H1 (cell line): ENCODE results near the gene MYO5A. TPM values are rescaled to one million over a fixed set of nuclear protein-coding genes. Genes with fewer than 3 reads are reported as not detected.

Experiments
- CTCF ChIA-PET: fragments of 300-600 bp; sonication (Branson Sonifier 250); formaldehyde crosslinking; loops from one replicate; lab custom pipeline; 2021; ENCODE audit not compliant: partially characterized antibody; lab: Charles Lee
- POLR2A ChIA-PET: fragments of 300-600 bp; sonication (Branson Sonifier 250); formaldehyde crosslinking; loops from one replicate; lab custom pipeline; 2021; ENCODE audit warnings: inconsistent platforms; ENCODE audit not compliant: partially characterized antibody; lab: Charles Lee
- DNase-seq, 2 experiments: peaks; one replicate each; pipeline versions ENCODE4 v3.0.0 to v3.0.0-alpha.2; 2010 to 2022; ENCODE audit warnings: low spot score in 2 of 2, low read depth in 1 of 2, mixed read lengths in 1 of 2
- FAIRE-seq: peaks from 2 replicates; lab custom pipeline; 2011; peaks lifted over from hg19 to GRCh38; lab: Jason Lieb, UNC
- H2AFZ ChIP-seq: 2 replicates; pipeline ENCODE4 v1.8.1; 2012; ENCODE audit warnings: low read length, inconsistent platforms
- H2AK5ac ChIP-seq: 2 replicates; pipeline ENCODE4 v1.6.1; 2013; ENCODE audit warnings: low read depth, low read length
- H2BK120ac ChIP-seq: replicated peaks from 2 replicates; pipeline ENCODE3; 2013; ENCODE audit warnings: low read depth, low read length, inconsistent platforms
- H2BK12ac ChIP-seq: 2 replicates; pipeline ENCODE4 v1.6.1; 2013; ENCODE audit warnings: low read depth, low read length
- H2BK15ac ChIP-seq: 2 replicates; pipeline ENCODE4 v1.6.1; 2013; ENCODE audit warnings: low read length
- H2BK20ac ChIP-seq: 2 replicates; pipeline ENCODE4 v1.6.1; 2013; ENCODE audit warnings: low read length
- H2BK5ac ChIP-seq: 2 replicates; pipeline ENCODE4 v1.6.1; 2013; ENCODE audit warnings: low read depth, low read length
- H3K14ac ChIP-seq: 2 replicates; pipeline ENCODE4 v1.6.1; 2013; ENCODE audit warnings: inconsistent platforms; ENCODE audit not compliant: insufficient read length
- H3K18ac ChIP-seq: 2 replicates; pipeline ENCODE4 v1.6.1; 2013; ENCODE audit warnings: low read length; ENCODE audit errors: extremely low read depth
- H3K23ac ChIP-seq: 2 replicates; pipeline ENCODE4 v1.6.1; 2013; ENCODE audit warnings: inconsistent platforms; ENCODE audit not compliant: insufficient read length
- H3K23me2 ChIP-seq: 2 replicates; pipeline ENCODE4 v1.6.1; 2013; ENCODE audit warnings: low read depth, low read length
- H3K27ac ChIP-seq: 2 replicates; pipeline ENCODE4 v1.6.1; 2011; ENCODE audit warnings: low read depth, low read length, inconsistent platforms
- H3K27me3 ChIP-seq, 4 experiments: replicated peaks in 1 of 4; 1 replicate in 1 of 4; 2 replicates in 3 of 4; pipeline versions ENCODE4 v1.6.1 to v1.8.1; 2011 to 2013; ENCODE audit warnings: low read length in 3 of 4, mild to moderate bottlenecking in 3 of 4, inconsistent platforms in 2 of 4, mixed read lengths in 2 of 4, moderate library complexity in 1 of 4; ENCODE audit not compliant: control insufficient read depth in 3 of 4, insufficient read depth in 3 of 4; ENCODE audit errors: extremely low read depth in 1 of 4
- H3K36me3 ChIP-seq, 4 experiments: 2 replicates each; pipeline versions ENCODE4 v1.6.1 to v1.8.1; 2011 to 2013; ENCODE audit warnings: mild to moderate bottlenecking in 4 of 4, low read length in 3 of 4, moderate library complexity in 2 of 4, control low read depth in 1 of 4, inconsistent platforms in 1 of 4; ENCODE audit not compliant: insufficient read depth in 4 of 4, control insufficient read depth in 2 of 4
- H3K4ac ChIP-seq: replicated peaks from 2 replicates; pipeline ENCODE3; 2013; ENCODE audit warnings: low read length, low read depth, mixed read lengths, inconsistent platforms; ENCODE audit not compliant: insufficient read length
- H3K4me1 ChIP-seq, 4 experiments: replicated peaks in 1 of 4; 1 replicate in 1 of 4; 2 replicates in 3 of 4; pipeline versions ENCODE4 v1.6.1 to v1.8.1; 2011 to 2013; ENCODE audit warnings: low read length in 3 of 4, inconsistent platforms in 2 of 4, mixed read lengths in 1 of 4; ENCODE audit not compliant: insufficient read depth in 4 of 4, control insufficient read depth in 3 of 4
- H3K4me2 ChIP-seq, 2 experiments: 2 replicates each; pipeline versions ENCODE4 v1.6.1 to v1.8.1; 2011 to 2013; ENCODE audit warnings: low read depth in 2 of 2, low read length in 2 of 2, control low read depth in 1 of 2, inconsistent platforms in 1 of 2, mild to moderate bottlenecking in 1 of 2; ENCODE audit not compliant: insufficient read depth in 1 of 2
- H3K4me3 ChIP-seq, 4 experiments: fragments of 200-600, 300-600 bp in 1 of 4; sonication (generic), shearing (Covaris generic), sonication (Bioruptor Twin) in 1 of 4; 2 replicates each; pipeline versions ENCODE4 v1.5.1 to v1.8.1; 2011 to 2016; ENCODE audit warnings: low read length in 4 of 4, low read depth in 3 of 4, control low read depth in 2 of 4, inconsistent platforms in 2 of 4, mild to moderate bottlenecking in 2 of 4, mixed read lengths in 1 of 4, moderate library complexity in 1 of 4; ENCODE audit not compliant: insufficient read depth in 2 of 4; ENCODE audit errors: extremely low read depth in 1 of 4
- H3K56ac ChIP-seq: replicated peaks from 2 replicates; pipeline ENCODE3; 2013; ENCODE audit warnings: low read depth, mild to moderate bottlenecking, mixed read lengths, low read length, inconsistent platforms; ENCODE audit not compliant: insufficient read length
- H3K79me1 ChIP-seq: 2 replicates; pipeline ENCODE4 v1.6.1; 2013; ENCODE audit warnings: low read depth, low read length, control low read depth
- H3K79me2 ChIP-seq, 2 experiments: 2 replicates each; pipeline versions ENCODE4 v1.6.1 to v1.8.1; 2012 to 2013; ENCODE audit warnings: low read length in 2 of 2, mild to moderate bottlenecking in 2 of 2, inconsistent platforms in 1 of 2; ENCODE audit not compliant: insufficient read depth in 2 of 2, control insufficient read depth in 1 of 2
- H3K9ac ChIP-seq, 4 experiments: replicated peaks in 1 of 4; 1 replicate in 1 of 4; 2 replicates in 3 of 4; pipeline versions ENCODE4 v1.6.1 to v1.8.1; 2011 to 2013; ENCODE audit warnings: low read depth in 3 of 4, low read length in 3 of 4, control low read depth in 2 of 4, mild to moderate bottlenecking in 2 of 4, moderate library complexity in 2 of 4, inconsistent platforms in 1 of 4; ENCODE audit errors: extremely low read depth in 1 of 4
- H3K9me3 ChIP-seq, 2 experiments: 2 replicates each; pipeline versions ENCODE4 v1.6.1 to v1.8.1; 2012 to 2013; ENCODE audit warnings: mild to moderate bottlenecking in 2 of 2, moderate library complexity in 2 of 2, control low read depth in 1 of 2, inconsistent platforms in 1 of 2, low read depth in 1 of 2, low read length in 1 of 2, mixed read lengths in 1 of 2; ENCODE audit not compliant: insufficient read depth in 2 of 2
- H4K20me1 ChIP-seq, 2 experiments: replicated peaks in 1 of 2; 2 replicates each; pipeline versions ENCODE3 to v1.8.1; 2011 to 2013; ENCODE audit warnings: inconsistent platforms in 2 of 2, low read length in 2 of 2, mild to moderate bottlenecking in 1 of 2; ENCODE audit not compliant: insufficient read depth in 2 of 2, control insufficient read depth in 1 of 2
- H4K5ac ChIP-seq: 2 replicates; pipeline ENCODE4 v1.6.1; 2013; ENCODE audit warnings: low read length, low read depth, mixed read lengths, inconsistent platforms; ENCODE audit not compliant: insufficient read length
- H4K8ac ChIP-seq: 2 replicates; pipeline ENCODE4 v1.8.0; 2013; ENCODE audit warnings: mild to moderate bottlenecking, moderate library complexity, low read length, inconsistent platforms; ENCODE audit not compliant: insufficient read depth; ENCODE audit errors: extremely low read depth
- H4K91ac ChIP-seq: replicated peaks from 2 replicates; pipeline ENCODE3; 2013; ENCODE audit warnings: low read length, mixed read lengths, inconsistent platforms; ENCODE audit not compliant: insufficient read length
- CHD2 ChIP-seq: IDR thresholded peaks from 2 replicates; pipeline ENCODE4 v1.6.1; 2012; ENCODE audit warnings: low read length, improper control_type of control experiment
- MAX ChIP-seq: IDR thresholded peaks from 2 replicates; pipeline ENCODE4 v1.6.1; 2012; ENCODE audit warnings: inconsistent platforms
- NRF1 ChIP-seq: IDR thresholded peaks from 2 replicates; pipeline ENCODE4 v1.6.1; 2011; ENCODE audit warnings: mild to moderate bottlenecking, low read depth, low read length, improper control_type of control experiment
- SP4 ChIP-seq: IDR thresholded peaks from 2 replicates; pipeline ENCODE4 v1.6.1; 2012; ENCODE audit warnings: low read length, inconsistent platforms
- WGBS, 2 experiments: shearing (Covaris generic) in 1 of 2; methylation state at CpG; one replicate each; pipeline versions ENCODE4 v1.1.6 to v1.1.7; 2013 to 2015; ENCODE audit warnings: low lambda C conversion rate in 2 of 2, mixed read lengths in 2 of 2, inconsistent platforms in 1 of 2, low coverage in 1 of 2, missing lambda C conversion rate in 1 of 2; ENCODE audit not compliant: insufficient replicate concordance in 2 of 2, insufficient coverage in 1 of 2, insufficient read length in 1 of 2; ENCODE audit errors: extremely low coverage in 1 of 2, missing lambda C conversion rate in 1 of 2; 5-methylcytosine and 5-hydroxymethylcytosine counted together
- polyA plus RNA-seq, 7 experiments: library from polyadenylated mRNA; depleted of rRNA in 3 of 7; stranded (reverse) in 5 of 7; unstranded in 2 of 7; fragments of >200 nt in 5 of 7; fragments of 200-250 nt in 2 of 7; gene quantifications; 1 replicate in 5 of 7; 2 replicates in 1 of 7; 4 replicates in 1 of 7; pipeline versions ENCODE4 v1.2.1 to v1.2.3, GENCODE V29; 2011 to 2013; ENCODE audit warnings: missing spikeins in 2 of 7, mixed read lengths in 2 of 7
- total RNA-seq: library from RNA; stranded (reverse); fragmentation: NEBNext Ultra II Directional; extraction: Animal tissue kit (Norgen Biotek cat#: 25700); gene quantifications from 2 replicates; pipeline ENCODE4 v1.2.1, GENCODE V29; 2021

MYO5A gene
- total and polyA plus RNA-seq, 2 of the 8 experiments (the other 6 are each of a cell fraction or from before 2014, with no cell fraction given): 11.4 to 24.7 TPM

- Histone ChIP-seq H2BK15ac (no peak overlapping the region), H3K56ac (no peak overlapping the region), H3K4me1 (no peaks in the 10 kb centered on the region), H3K36me3 (peaks cover 0 to 8% (median 3%) of the 10 kb centered on the region in 4 experiments; a peak in 3 of 8 replicates), H3K4me2 (no peak overlapping the region)
- no peak for TF ChIP-seq NRF1
- no peak for TF ChIP-seq CHD2
- TF ChIP-seq MAX: no peak
- no peak for TF ChIP-seq SP4
- TF ChIP-seq, all 59 proteins: peak for 0
- Histone ChIP-seq H2BK120ac (no peak overlapping the region), H3K27me3 (no peaks in the 10 kb centered on the region), H3K79me2 (no peaks in the 10 kb centered on the region), H2BK5ac (no peak overlapping the region), H3K14ac (no peak overlapping the region), H3K23me2 (no peaks in the 10 kb centered on the region), H4K91ac (no peak overlapping the region), H2AK5ac (no peak overlapping the region), H3K4ac (no peak overlapping the region), H3K27ac (no peak overlapping the region), H3K23ac (no peak overlapping the region), H2AFZ (no peak overlapping the region), H2BK20ac (no peak overlapping the region), H3K9ac (no peak overlapping the region), H3K4me3 (no peak overlapping the region), H3K18ac (no peak overlapping the region), H3K79me1 (no peaks in the 10 kb centered on the region), H4K8ac (no peak overlapping the region), H4K20me1 (no peaks in the 10 kb centered on the region), H3K9me3 (no peaks in the 10 kb centered on the region), H4K5ac (no peak overlapping the region), H2BK12ac (no peak overlapping the region)
- ChIA-PET CTCF (no interaction called here), POLR2A (no interaction called here)
- FAIRE-seq: no peak
- no peak for DNase-seq
- WGBS, 2 experiments: 94% methylated on average over 1 of the region's 1 CpG; no CpG with 5 or more reads in 1 of the 2 experiments
Measured at GRCh38 chr15:52352086-52352485, 176.6 kb downstream of the MYO5A start.
